Mesendoderm (in vitro differentiated cells): ENCODE measurements around the gene PRKAR2B. TPM values are rescaled to one million over a fixed set of nuclear protein-coding genes. Genes with fewer than 3 reads are reported as not detected.

Experiments used
- DNase-seq: peaks from one replicate; pipeline ENCODE4 v3.0.0; 2013
- H2AK5ac ChIP-seq: 2 replicates; pipeline ENCODE4 v1.6.1; 2013; ENCODE audit warnings: low read length, inconsistent platforms
- H2BK120ac ChIP-seq: 2 replicates; pipeline ENCODE4 v1.6.1; 2013; ENCODE audit warnings: low read depth, mild to moderate bottlenecking, low read length, moderate library complexity, mixed read lengths
- H2BK15ac ChIP-seq: replicated peaks from 2 replicates; pipeline ENCODE4 v1.6.1; 2013; ENCODE audit warnings: low read depth, mild to moderate bottlenecking, moderate library complexity
- H2BK5ac ChIP-seq: 2 replicates; pipeline ENCODE4 v1.6.1; 2013; ENCODE audit warnings: low read length, inconsistent platforms
- H3K18ac ChIP-seq: 2 replicates; pipeline ENCODE4 v1.6.1; 2013; ENCODE audit warnings: mild to moderate bottlenecking, low read length, mixed read lengths
- H3K23ac ChIP-seq: one replicate; pipeline ENCODE4 v1.6.1; 2013; ENCODE audit warnings: low read length
- H3K27ac ChIP-seq: 2 replicates; pipeline ENCODE4 v1.5.1; 2013; ENCODE audit warnings: low read depth, mild to moderate bottlenecking, inconsistent platforms, low read length, moderate library complexity
- H3K27me3 ChIP-seq: 2 replicates; pipeline ENCODE4 v1.6.1; 2013; ENCODE audit warnings: low read length, control low read depth, mild to moderate bottlenecking, inconsistent platforms; ENCODE audit not compliant: insufficient read depth, poor library complexity
- H3K36me3 ChIP-seq: 2 replicates; pipeline ENCODE4 v1.6.1; 2013; ENCODE audit warnings: low read length, inconsistent platforms; ENCODE audit not compliant: control insufficient read depth, insufficient read depth
- H3K4ac ChIP-seq: one replicate; pipeline ENCODE4 v1.6.1; 2013; ENCODE audit warnings: low read depth, mild to moderate bottlenecking, low read length, moderate library complexity
- H3K4me1 ChIP-seq: 2 replicates; pipeline ENCODE4 v1.6.1; 2013; ENCODE audit warnings: low read depth, low read length, inconsistent platforms; ENCODE audit not compliant: control insufficient read depth
- H3K4me2 ChIP-seq: 2 replicates; pipeline ENCODE4 v1.6.1; 2013; ENCODE audit warnings: low read length
- H3K4me3 ChIP-seq: 2 replicates; pipeline ENCODE4 v1.5.1; 2013; ENCODE audit warnings: mild to moderate bottlenecking, low read length
- H3K56ac ChIP-seq: one replicate; pipeline ENCODE4 v1.6.1; 2013; ENCODE audit warnings: low read length
- H3K79me1 ChIP-seq: 2 replicates; pipeline ENCODE4 v1.6.1; 2013; ENCODE audit warnings: low read length, inconsistent platforms
- H3K79me2 ChIP-seq: 2 replicates; pipeline ENCODE4 v1.6.1; 2013; ENCODE audit warnings: mild to moderate bottlenecking, low read length; ENCODE audit not compliant: control insufficient read depth, insufficient read depth
- H3K9ac ChIP-seq: 2 replicates; pipeline ENCODE4 v1.6.1; 2013; ENCODE audit warnings: low read length, inconsistent platforms
- H4K5ac ChIP-seq: one replicate; pipeline ENCODE4 v1.6.1; 2013; ENCODE audit warnings: low read length
- H4K8ac ChIP-seq: one replicate; pipeline ENCODE4 v1.6.1; 2013; ENCODE audit warnings: low read depth, mild to moderate bottlenecking, control low read depth, low read length, moderate library complexity
- WGBS: extraction: QIAGEN DNeasy Blood & Tissue Kit; methylation state at CpG from one replicate; pipeline ENCODE4 v1.1.7; 2013; ENCODE audit warnings: low lambda C conversion rate, missing lambda C conversion rate; ENCODE audit not compliant: insufficient coverage; ENCODE audit errors: extremely low coverage; 5-methylcytosine and 5-hydroxymethylcytosine counted together
- polyA plus RNA-seq, 2 experiments: library from polyadenylated mRNA; stranded (reverse); fragments of 200-250 nt; gene quantifications; one replicate each; pipeline ENCODE4 v1.2.3, GENCODE V29; 2013

The PRKAR2B gene
- 10.8 TPM for polyA plus RNA-seq (2013, experiment 1 of 2)
- polyA plus RNA-seq (2013, experiment 2 of 2): 11.1 TPM

DNA sequence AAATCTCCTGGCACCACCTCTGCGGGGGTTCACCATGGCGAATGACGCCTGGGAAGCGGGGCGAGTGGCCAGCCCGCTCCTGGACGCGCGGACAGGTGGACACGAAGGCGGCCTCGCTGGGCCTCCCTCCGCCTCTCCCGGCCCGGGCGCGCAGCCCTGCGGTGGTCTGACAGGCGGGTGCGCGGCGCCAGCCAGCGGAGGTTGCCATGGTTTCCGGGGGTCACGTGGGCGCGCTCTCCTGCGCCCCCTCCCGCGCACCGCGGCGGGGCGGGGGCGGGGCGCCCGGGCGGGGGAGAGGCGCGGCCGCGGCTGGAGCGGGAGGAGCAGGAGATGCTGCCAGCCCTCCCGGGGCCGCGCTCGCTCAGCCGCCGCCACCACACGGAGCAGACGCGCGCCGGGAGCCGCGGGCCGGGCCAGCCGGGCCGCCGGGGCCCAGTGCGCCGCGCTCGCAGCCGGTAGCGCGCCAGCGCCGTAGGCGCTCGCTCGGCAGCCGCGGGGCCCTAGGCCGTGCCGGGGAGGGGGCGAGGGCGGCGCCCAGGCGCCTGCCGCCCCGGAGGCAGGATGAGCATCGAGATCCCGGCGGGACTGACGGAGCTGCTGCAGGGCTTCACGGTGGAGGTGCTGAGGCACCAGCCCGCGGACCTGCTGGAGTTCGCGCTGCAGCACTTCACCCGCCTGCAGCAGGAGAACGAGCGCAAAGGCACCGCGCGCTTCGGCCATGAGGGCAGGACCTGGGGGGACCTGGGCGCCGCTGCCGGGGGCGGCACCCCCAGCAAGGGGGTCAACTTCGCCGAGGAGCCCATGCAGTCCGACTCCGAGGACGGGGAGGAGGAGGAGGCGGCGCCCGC, at the start of gene PRKAR2B:
Gene PRKAR2B, plus strand, starts transcription at position 359 of the 848 bp plus-strand sequence. Its CDS starts 203 bp downstream, at position 562.
- H2BK15ac ChIP-seq: no peak within 1 kb of the TSS
- H3K4ac ChIP-seq: no peak within 1 kb of the TSS
- no peaks in the 10 kb centered on the region for H3K36me3 ChIP-seq
- WGBS: no CpG with 5 or more reads among the region's 110 CpGs
- no peak within 1 kb of the TSS for H2BK5ac ChIP-seq
- no peaks in the 10 kb centered on the region for H3K4me1 ChIP-seq
- peak within 1 kb of the TSS; percentile 44 for H3K18ac ChIP-seq
- H3K56ac ChIP-seq: peak within 1 kb of the TSS; percentile 67
- H3K27me3 ChIP-seq: no peaks in the 10 kb centered on the region
- no peak within 1 kb of the TSS for H2BK120ac ChIP-seq
- peak within 1 kb of the TSS; percentile 38 for H3K4me3 ChIP-seq
- no peak within 1 kb of the TSS for H2AK5ac ChIP-seq
- H3K4me2 ChIP-seq: peak within 1 kb of the TSS; percentile 81
- peak within 1 kb of the TSS; percentile 82 for H3K9ac ChIP-seq
- H3K79me2 ChIP-seq: no peaks in the 10 kb centered on the region
- DNase-seq: peak; percentile 89
- H3K27ac ChIP-seq: peak within 1 kb of the TSS; percentile 43
- peak within 1 kb of the TSS; percentile 59 for H3K23ac ChIP-seq
- H3K79me1 ChIP-seq: no peaks in the 10 kb centered on the region
- no peak within 1 kb of the TSS for H4K5ac ChIP-seq
- no peak within 1 kb of the TSS for H4K8ac ChIP-seq

DNA sequence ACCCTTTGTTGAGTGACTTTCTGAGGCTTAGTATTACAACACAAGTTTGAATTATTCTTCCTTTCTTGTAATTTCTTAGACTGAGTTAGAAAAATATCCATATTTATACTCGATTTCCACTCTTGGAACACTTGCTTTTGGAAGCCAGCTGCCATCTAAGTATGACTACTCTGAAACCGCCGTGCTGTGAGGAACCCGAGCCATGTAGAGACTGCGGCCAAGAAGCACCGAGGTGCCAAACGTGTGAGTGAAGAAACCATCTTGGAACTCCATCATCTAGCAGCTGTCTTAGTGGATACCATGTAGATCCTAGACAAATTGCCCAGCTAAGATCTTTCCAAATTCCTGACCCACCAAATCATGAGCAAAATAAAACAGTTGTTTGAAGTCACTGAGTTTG, 49.7 kb upstream of the PRKAR2B start:
- Histone ChIP-seq H2BK15ac (no peak overlapping the region), H3K36me3 (no peaks in the 10 kb centered on the region), H3K79me1 (no peaks in the 10 kb centered on the region), H3K79me2 (no peaks in the 10 kb centered on the region), H3K4me2 (no peak overlapping the region), H3K18ac (no peak overlapping the region), H3K4me3 (no peak overlapping the region), H4K5ac (no peak overlapping the region), H3K27ac (no peak overlapping the region), H2BK120ac (no peak overlapping the region), H3K4me1 (no peaks in the 10 kb centered on the region), H2AK5ac (no peak overlapping the region), H3K4ac (no peak overlapping the region), H3K27me3 (no peaks in the 10 kb centered on the region), H4K8ac (no peak overlapping the region), H3K9ac (no peak overlapping the region), H3K23ac (no peak overlapping the region), H2BK5ac (no peak overlapping the region), H3K56ac (no peak overlapping the region)
- no CpG with 5 or more reads among the region's 7 CpGs for WGBS
- no peak for DNase-seq

DNA sequence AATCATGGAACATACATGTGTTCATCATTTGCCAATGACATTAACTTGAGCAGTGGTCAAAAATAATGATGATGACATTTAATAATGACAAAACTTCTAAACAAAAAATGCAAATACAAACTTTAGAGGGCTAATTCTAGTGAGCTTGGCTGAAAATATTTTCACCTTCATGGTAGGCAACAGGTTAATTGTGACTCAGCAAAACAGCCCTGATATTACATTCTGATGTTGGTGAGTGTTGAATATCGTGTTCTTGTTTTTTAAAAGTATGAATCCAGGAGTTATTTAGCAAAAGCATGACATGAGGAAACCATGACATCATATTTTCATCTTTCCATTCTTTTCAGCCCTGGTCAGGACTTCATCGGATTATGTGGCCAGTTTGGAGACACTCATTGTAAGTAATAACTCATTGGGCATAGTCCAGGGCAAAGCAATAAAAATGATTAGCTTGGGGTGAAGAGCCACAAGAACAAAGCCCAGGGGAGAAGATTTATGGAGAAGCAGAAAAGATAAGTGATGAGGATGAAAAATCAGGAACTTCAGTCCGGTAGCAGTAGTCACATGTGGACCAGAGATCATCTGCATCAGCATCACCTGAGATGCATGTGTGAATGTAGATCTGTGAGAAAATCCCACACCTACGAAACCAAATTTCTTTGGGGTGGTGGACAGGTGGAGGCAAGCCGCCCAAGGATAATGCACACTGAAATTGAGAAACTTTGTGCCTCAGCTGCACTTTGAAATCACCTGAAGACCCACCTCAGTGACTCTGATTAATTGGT, 46.8 kb upstream of the PRKAR2B start:
- Histone ChIP-seq H2BK120ac (no peak overlapping the region), H2BK15ac (no peak overlapping the region), H3K23ac (no peak overlapping the region), H3K27me3 (no peaks in the 10 kb centered on the region), H3K36me3 (no peaks in the 10 kb centered on the region), H4K5ac (no peak overlapping the region), H3K4ac (no peak overlapping the region), H3K4me2 (no peak overlapping the region), H3K9ac (no peak overlapping the region), H3K27ac (no peak overlapping the region), H3K79me1 (no peaks in the 10 kb centered on the region), H2BK5ac (no peak overlapping the region), H3K4me3 (no peak overlapping the region), H4K8ac (no peak overlapping the region), H3K18ac (no peak overlapping the region), H3K4me1 (no peaks in the 10 kb centered on the region), H2AK5ac (no peak overlapping the region), H3K79me2 (no peaks in the 10 kb centered on the region), H3K56ac (no peak overlapping the region)
- no CpG with 5 or more reads among the region's 5 CpGs for WGBS
- no peak for DNase-seq

DNA sequence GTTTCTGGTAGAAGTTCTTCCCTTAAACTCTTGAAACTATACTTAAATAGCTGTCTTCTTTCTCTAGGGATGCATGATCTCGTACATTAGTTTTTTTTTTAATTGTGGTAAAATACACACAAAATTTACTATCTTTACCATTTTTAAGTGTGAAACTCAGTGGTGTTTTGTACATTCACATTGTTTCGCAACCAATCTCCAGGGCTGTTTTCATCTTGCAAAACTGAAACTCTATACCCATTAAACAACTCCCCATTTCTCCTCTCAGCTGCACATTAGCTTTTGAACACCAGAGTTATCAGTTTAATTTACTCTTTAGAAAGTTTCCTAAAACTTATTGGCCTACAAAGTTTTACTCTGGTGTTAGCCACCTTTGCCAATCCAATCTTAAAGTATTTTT, 45.5 kb upstream of the PRKAR2B start:
- no peak overlapping the region for H3K4ac ChIP-seq
- H3K18ac ChIP-seq: no peak overlapping the region
- no peaks in the 10 kb centered on the region for H3K4me1 ChIP-seq
- H3K79me1 ChIP-seq: no peaks in the 10 kb centered on the region
- H3K79me2 ChIP-seq: no peaks in the 10 kb centered on the region
- H2AK5ac ChIP-seq: no peak overlapping the region
- H3K4me2 ChIP-seq: no peak overlapping the region
- no peak overlapping the region for H3K56ac ChIP-seq
- H4K5ac ChIP-seq: no peak overlapping the region
- no peak overlapping the region for H4K8ac ChIP-seq
- no peak overlapping the region for H3K4me3 ChIP-seq
- H3K36me3 ChIP-seq: no peaks in the 10 kb centered on the region
- H3K9ac ChIP-seq: no peak overlapping the region
- no peak overlapping the region for H3K23ac ChIP-seq
- no peak overlapping the region for H2BK15ac ChIP-seq
- WGBS: no CpG with 5 or more reads among the region's 2 CpGs
- no peak for DNase-seq
- H3K27ac ChIP-seq: no peak overlapping the region
- no peak overlapping the region for H2BK120ac ChIP-seq
- H3K27me3 ChIP-seq: no peaks in the 10 kb centered on the region
- H2BK5ac ChIP-seq: no peak overlapping the region

DNA sequence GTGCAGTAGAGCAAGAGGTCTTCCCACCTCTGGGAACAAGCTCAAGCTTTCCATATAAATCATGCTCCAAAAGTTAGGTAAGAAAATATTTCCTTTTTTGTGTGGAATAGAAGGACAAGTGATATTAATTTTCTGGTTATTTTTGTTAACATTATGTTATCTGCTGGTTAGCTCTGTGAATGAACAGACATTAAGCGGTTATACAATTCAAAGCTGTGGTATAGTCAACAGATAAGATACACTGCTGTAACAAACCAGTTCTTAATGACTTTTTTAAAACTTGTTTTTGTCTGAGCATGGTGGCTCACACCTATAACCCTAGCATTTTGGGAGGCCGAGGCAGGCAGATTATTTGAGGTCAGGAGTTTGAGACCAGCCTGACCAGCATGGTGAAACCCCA, 43.0 kb upstream of the PRKAR2B start:
- Histone ChIP-seq H3K79me1 (no peaks in the 10 kb centered on the region), H4K5ac (no peak overlapping the region), H3K4ac (no peak overlapping the region), H3K27me3 (no peaks in the 10 kb centered on the region), H3K18ac (no peak overlapping the region), H3K4me1 (no peaks in the 10 kb centered on the region), H3K9ac (no peak overlapping the region), H3K36me3 (no peaks in the 10 kb centered on the region), H3K27ac (no peak overlapping the region), H3K79me2 (no peaks in the 10 kb centered on the region), H3K23ac (no peak overlapping the region), H2BK15ac (no peak overlapping the region), H3K4me3 (no peak overlapping the region), H2AK5ac (no peak overlapping the region), H2BK5ac (no peak overlapping the region), H3K56ac (no peak overlapping the region), H3K4me2 (no peak overlapping the region), H4K8ac (no peak overlapping the region), H2BK120ac (no peak overlapping the region)
- no peak for DNase-seq
- WGBS: no CpG with 5 or more reads among the region's 2 CpGs
